ENCODE results near the gene STXBP3.

- peak; percentile 75 to 87 (median 79) for TF ChIP-seq CTCF (IDR thresholded peaks at IDR 0.05 in 4 of 5, conservative IDR thresholded peaks at IDR 0.05 in 1 of 5)
- TF ChIP-seq POLR2A (IDR thresholded peaks at IDR 0.05) = no peak
These were observed 81.8 kb downstream of the STXBP3 start for GRCh38 chr1:108828074-108828961.
